Muscle layer of colon (tissue), 2 donors: Measurements from ENCODE around the gene RPS27A.
"Not testable (repeated sequence)": the region's sequence is repeated elsewhere in the genome, so short reads cannot be mapped to it uniquely, and the experiment has no call there.

Source experiments
- H3K27ac ChIP-seq: one replicate; pipeline ENCODE4 v1.7.0; 2013; ENCODE audit warnings: low read depth, mild to moderate bottlenecking, low read length, moderate library complexity
- H3K27me3 ChIP-seq, 2 donors: one replicate each; pipeline ENCODE4 v1.7.0; 2013; ENCODE audit warnings: low read length in 2 of 2, mild to moderate bottlenecking in 2 of 2; ENCODE audit not compliant: insufficient read depth in 2 of 2, control insufficient read depth in 1 of 2
- H3K36me3 ChIP-seq: one replicate; pipeline ENCODE4 v1.7.0; 2013; ENCODE audit warnings: mild to moderate bottlenecking, low read length; ENCODE audit not compliant: insufficient read depth
- H3K4me1 ChIP-seq: one replicate; pipeline ENCODE4 v1.7.0; 2013; ENCODE audit warnings: mild to moderate bottlenecking, low read length; ENCODE audit not compliant: insufficient read depth
- H3K4me3 ChIP-seq, 2 donors: one replicate each; pipeline ENCODE4 v1.7.0; 2013; ENCODE audit warnings: low read length in 2 of 2, low read depth in 1 of 2, mild to moderate bottlenecking in 1 of 2, moderate library complexity in 1 of 2
- H3K9ac ChIP-seq: one replicate; pipeline ENCODE4 v1.7.0; 2013; ENCODE audit warnings: low read length
- H3K9me3 ChIP-seq: one replicate; pipeline ENCODE4 v1.7.0; 2013; ENCODE audit warnings: mild to moderate bottlenecking, low read length
- donor health status: abdominal sarcoma.
- donor health status: Adenocarcinoma of cecum.

The RPS27A gene

DNA sequence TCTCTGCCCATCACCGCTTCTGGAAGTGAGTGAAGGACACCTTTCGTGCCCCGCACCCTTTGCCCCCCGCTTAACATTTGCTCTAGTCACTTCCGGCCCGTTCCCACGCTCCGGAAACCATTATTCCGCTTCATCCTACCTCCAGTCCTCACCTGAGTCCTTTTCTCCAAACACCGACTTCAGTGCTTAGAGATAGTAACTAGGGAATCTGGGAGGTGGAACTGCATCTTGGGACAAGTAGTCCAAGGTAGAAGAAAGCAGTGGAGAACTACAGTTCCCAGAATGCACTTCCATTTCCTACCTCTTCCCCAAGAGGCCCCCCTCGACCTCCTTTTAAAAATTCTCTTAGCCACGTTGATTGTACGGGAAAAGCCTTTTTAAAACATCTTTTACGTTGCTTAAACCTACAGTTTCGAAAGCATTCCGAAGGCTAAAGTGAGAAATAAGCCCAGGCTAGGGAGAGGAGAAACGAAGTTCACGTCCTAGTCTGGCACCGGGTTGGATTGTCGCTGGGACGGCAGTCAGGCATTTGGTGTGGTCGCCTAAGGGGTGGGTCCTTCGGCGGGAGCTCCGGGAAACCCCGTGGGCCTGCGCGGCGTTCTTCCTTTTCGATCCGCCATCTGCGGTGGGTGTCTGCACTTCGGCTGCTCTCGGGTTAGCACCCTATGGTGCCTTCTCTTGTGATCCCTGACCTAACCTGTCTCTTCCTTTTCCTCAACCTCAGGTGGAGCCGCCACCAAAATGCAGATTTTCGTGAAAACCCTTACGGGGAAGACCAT is at the start of gene RPS27A, which contains the start of gene CLHC1:
Gene RPS27A (plus strand): TSS at position 605 of the 779 bp plus-strand sequence. CDS start 137 bp downstream, at position 742.
Gene CLHC1 (minus strand): TSS at position 210 of the 779 bp plus-strand sequence. CDS start 9,882 bp downstream, outside the sequence.
- peaks cover 9% of the 10 kb centered on the region for H3K4me1 ChIP-seq
- H3K9ac ChIP-seq, result peak within 1 kb of the TSS; percentile 98
- H3K36me3 ChIP-seq, result peaks cover 35% of the 10 kb centered on the region
- peak within 1 kb of the TSS; percentile 98 for H3K27ac ChIP-seq
- no peaks in the 10 kb centered on the region for H3K27me3 ChIP-seq
- H3K4me3 ChIP-seq, result peak within 1 kb of the TSS; percentile 97 to 99
- no peaks in the 10 kb centered on the region for H3K9me3 ChIP-seq

DNA sequence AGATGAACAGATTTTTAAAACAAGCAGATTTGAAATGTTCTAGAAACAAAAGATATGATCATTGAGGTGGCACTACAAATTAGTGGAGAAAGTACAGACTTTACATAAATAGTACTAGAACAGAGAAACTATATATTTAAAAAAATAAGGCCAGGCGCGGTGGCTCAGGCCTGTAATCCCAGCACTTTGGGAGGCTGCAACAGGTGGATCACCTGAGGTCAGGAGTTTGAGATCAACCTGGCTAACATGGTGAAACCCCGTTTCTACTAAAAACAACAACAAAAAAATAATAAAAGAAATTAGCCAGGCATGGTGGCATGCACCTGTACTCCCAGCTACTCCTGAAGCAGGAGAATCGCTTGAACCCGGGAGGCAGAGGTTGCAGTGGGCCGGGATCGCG is 45.7 kb upstream of the RPS27A start:
- not testable (repeated sequence) for H3K27me3 ChIP-seq, H3K36me3 ChIP-seq, H3K4me3 ChIP-seq, H3K9me3 ChIP-seq, H3K9ac ChIP-seq, H3K4me1 ChIP-seq, H3K27ac ChIP-seq

DNA sequence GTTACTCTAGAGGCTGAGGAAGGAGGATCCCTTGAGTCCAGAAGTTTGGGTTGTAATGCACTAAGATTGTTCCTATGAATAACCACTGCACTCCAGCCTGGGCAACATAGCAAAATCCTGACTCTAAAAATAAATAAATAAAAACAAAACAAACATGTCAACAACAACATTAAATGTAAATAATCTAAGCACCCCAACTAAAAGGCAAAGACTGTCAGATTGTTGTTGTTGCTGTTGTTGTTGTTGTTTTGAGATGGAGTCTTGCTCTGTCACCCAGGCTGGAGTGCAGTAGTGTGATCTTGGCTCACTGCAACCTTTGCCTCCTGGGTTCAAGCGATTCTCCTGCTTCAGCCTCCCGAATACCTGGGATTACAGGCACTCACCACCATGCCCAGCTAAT is 40.6 kb upstream of the RPS27A start:
- not testable (repeated sequence) for H3K9ac ChIP-seq, H3K27me3 ChIP-seq, H3K36me3 ChIP-seq, H3K9me3 ChIP-seq, H3K4me3 ChIP-seq, H3K4me1 ChIP-seq, H3K27ac ChIP-seq

DNA sequence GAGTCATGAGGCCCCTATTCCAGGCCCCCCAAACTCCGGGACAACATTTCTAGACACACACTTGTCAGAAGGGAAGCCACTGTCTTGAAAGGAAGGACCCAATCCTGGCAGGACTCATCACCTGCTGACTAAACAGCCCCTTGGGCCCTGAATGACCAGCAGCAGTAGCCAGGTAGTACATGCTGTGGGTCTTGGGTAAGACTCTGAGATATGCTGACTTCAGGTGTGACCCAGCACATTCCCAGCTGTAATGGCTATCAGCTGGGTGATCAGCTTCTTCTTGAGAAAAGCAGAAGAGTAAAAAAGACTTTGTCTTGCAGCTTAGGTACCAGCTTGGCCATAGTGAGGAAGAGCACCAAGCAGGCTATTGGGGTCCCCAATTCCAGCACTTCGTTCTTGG is 36.0 kb upstream of the RPS27A start:
- no peak overlapping the region for H3K27ac ChIP-seq
- peaks cover 5% of the 10 kb centered on the region for H3K36me3 ChIP-seq
- H3K27me3 ChIP-seq, result no peaks in the 10 kb centered on the region
- no peak overlapping the region for H3K4me3 ChIP-seq
- H3K9me3 ChIP-seq, result no peaks in the 10 kb centered on the region
- H3K9ac ChIP-seq, result no peak overlapping the region
- H3K4me1 ChIP-seq, result no peaks in the 10 kb centered on the region

DNA sequence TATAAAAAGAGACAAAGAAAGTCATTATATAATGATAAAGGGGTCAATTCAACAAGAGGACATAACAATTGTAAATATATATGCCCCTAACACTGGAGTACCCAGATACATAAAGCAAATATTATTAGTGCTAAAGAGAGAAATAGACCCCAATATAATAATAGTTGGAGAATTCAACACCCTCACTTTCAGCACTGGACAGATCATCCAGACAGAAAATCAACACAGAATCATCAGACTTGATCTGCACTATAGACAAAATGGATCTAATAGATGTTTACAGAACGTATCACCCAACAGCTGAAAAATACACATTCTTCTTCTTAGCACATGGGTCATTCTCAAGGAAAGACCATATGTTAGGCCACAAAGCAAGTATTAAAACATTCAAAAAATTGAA is 32.1 kb upstream of the RPS27A start:
- H3K4me3 ChIP-seq, result no peak overlapping the region
- H3K27me3 ChIP-seq, result no peaks in the 10 kb centered on the region
- H3K4me1 ChIP-seq, result no peaks in the 10 kb centered on the region
- no peak overlapping the region for H3K27ac ChIP-seq
- peaks cover 5% of the 10 kb centered on the region for H3K36me3 ChIP-seq
- H3K9ac ChIP-seq, result no peak overlapping the region
- H3K9me3 ChIP-seq, result no peaks in the 10 kb centered on the region

DNA sequence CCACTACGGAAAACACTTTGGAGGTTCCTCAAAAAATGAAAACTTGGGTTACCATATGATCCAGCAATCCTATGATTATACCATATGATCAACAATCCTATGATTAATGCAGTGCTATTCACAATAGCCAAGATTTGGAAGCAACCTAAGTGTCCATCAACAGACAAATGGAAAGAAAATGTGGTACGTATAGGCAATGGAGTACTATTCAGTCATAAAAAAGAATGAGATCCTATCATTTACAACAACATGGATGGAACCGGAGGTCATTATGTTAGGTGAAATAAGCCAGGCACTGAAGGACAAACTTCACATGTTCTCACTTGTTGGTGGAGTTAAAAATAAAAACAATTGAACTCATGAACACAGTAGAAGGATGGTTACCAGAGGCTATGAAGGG is 28.0 kb upstream of the RPS27A start:
- Histone ChIP-seq H3K4me1 (no peaks in the 10 kb centered on the region), H3K27ac (no peak overlapping the region), H3K4me3 (no peak overlapping the region), H3K36me3 (no peaks in the 10 kb centered on the region), H3K27me3 (no peaks in the 10 kb centered on the region), H3K9ac (no peak overlapping the region), H3K9me3 (no peaks in the 10 kb centered on the region)

DNA sequence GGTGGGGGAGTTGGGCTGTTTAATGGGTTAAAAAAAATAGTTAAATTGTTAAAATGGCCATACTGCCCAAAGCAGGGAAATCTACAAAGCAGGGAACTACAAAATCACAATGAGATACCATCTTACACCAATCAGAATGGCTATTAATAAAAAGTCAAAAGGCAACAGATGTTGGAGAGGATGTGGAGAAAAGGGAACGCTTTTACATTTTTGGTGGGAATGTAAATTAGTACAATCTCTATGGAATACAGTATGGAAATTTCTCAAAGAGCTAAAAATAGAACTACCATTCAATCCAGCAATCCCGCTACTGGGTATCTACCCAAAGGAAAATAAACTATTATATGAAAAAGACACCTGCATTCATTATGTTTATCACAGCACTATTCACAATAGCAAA is 27.5 kb upstream of the RPS27A start:
- H3K4me3 ChIP-seq, result no peak overlapping the region

DNA sequence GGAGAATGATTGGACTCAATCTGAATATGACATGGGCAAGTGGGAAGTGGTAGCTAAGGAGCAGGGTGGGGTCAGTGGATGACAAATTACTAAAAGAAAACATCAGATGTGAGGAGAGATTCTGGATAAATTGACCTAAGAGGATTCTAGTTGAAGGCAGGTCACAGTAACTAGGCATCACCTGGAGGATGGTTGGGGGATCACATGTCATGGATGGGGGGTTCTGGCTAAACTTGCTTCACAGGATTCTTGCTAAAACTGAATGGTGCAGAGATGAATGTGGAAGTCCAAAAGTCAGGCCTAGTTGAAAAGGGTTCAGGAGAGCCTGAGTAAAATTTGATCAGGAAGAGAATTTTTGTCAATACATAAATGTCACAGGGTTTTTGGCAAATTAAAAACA is 18.7 kb upstream of the RPS27A start:
- H3K27me3 ChIP-seq, result no peaks in the 10 kb centered on the region
- H3K9ac ChIP-seq, result no peak overlapping the region
- no peak overlapping the region for H3K27ac ChIP-seq
- H3K9me3 ChIP-seq, result no peaks in the 10 kb centered on the region
- no peak overlapping the region for H3K4me3 ChIP-seq
- H3K4me1 ChIP-seq, result no peaks in the 10 kb centered on the region
- H3K36me3 ChIP-seq, result no peaks in the 10 kb centered on the region

More for the DNA sequence above, 27.5 kb upstream of the RPS27A start:
- H3K27me3 ChIP-seq, result no peaks in the 10 kb centered on the region
- no peaks in the 10 kb centered on the region for H3K9me3 ChIP-seq
- no peak overlapping the region for H3K9ac ChIP-seq
- no peak overlapping the region for H3K27ac ChIP-seq
- no peaks in the 10 kb centered on the region for H3K4me1 ChIP-seq
- H3K36me3 ChIP-seq, result no peaks in the 10 kb centered on the region

DNA sequence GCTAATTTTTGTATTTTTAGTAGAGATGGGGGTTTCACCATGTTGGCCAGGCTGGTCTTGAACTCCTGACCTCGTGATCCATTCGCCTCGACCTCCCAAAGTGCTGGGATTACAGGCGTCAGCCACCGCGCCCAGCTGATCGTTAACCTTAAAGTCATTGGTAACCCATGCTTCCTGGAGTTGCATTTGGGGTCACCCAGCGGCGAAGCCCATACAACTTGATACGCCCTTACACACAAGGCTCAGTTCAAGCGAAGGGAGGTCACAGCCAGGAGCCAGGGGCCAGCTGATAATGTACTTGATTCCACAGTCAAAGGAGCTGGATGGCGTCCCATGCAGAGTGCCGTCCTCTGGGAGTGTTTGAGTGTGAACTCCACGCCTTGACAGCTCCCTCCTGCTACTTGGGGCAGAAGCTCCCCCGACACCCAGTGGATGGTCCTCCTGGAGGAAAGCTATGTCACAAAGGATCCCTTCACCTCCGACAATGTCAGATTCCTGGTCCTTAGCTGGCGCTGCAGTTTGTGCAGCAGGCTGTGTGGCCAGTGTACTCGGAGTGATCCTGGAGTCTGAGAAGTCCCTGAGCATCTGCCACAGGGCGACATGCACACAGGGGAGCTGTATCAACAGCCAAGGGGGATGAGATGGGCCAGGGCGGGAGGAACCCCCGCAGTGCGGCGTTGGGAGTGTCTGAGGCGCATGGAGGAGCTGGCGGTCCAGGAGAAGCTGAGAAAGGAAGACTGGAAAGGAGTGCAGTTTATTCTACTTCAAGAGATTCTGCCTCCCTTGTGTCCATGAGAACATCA is 8.3 kb upstream of the RPS27A start:
- Histone ChIP-seq H3K27ac (no peak overlapping the region), H3K9me3 (no peaks in the 10 kb centered on the region), H3K27me3 (no peaks in the 10 kb centered on the region), H3K4me1 (peaks cover 6% of the 10 kb centered on the region), H3K4me3 (peak overlapping the region in 1 of 2 donors; percentile 49), H3K36me3 (no peaks in the 10 kb centered on the region), H3K9ac (no peak overlapping the region)

DNA sequence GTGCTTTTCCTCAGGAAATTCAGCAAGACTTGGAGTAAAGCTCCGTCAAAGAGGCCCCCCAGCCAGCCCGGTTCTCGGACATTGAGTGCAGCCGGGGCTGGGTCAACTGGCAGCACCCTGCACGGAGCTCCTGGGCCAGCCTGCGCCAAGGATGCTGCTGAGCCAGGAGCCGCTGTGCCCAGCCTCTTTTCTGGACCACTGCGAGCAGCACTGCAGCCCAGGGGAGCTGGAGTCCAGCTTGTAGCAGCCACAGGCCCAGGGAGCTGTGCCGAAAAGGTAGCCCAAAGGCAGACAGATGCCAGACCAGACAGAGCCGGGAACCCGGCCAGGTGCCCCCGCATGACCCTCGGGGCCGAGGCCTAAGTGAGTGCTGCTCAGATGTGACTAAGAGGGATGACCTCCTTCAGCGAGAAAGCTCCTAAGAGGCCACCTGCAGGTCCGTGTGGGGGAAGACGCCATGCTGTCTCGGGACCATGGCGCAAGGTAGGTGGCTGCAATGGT is 7.7 kb upstream of the RPS27A start:
- no peak overlapping the region for H3K9ac ChIP-seq
- H3K27ac ChIP-seq, result no peak overlapping the region
- no peak overlapping the region for H3K4me3 ChIP-seq
- no peaks in the 10 kb centered on the region for H3K27me3 ChIP-seq
- no peaks in the 10 kb centered on the region for H3K36me3 ChIP-seq
- H3K4me1 ChIP-seq, result peaks cover 6% of the 10 kb centered on the region
- no peaks in the 10 kb centered on the region for H3K9me3 ChIP-seq

DNA sequence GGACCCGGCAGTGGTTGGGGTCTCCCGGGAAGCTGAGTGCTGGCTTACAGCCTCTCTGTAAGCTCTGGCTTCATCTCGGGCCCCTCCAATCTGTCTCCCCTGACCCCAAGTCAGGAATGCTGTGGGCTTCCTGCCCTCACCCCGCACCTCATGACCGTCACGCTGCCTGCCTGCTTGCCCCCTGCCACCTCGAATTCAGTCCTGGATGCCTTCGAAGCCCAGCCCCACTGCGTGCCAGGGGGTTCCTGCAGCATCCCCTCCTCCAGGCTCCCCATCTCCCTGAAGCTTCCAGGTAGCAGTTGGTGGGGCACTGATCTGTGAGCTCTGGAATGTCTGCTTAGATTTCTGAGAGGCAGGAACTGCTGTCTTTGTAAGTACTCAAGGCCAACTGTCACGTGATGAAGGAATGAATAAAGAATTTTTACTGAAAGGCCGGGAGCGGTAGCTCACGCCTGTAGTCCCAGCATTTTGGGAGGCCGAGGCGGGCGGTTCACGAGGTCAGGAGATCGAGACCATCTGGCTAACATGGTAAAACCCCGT is 6.9 kb upstream of the RPS27A start:
- Histone ChIP-seq H3K27ac (no peak overlapping the region), H3K4me1 (peaks cover 6% of the 10 kb centered on the region), H3K9ac (no peak overlapping the region), H3K9me3 (no peaks in the 10 kb centered on the region), H3K4me3 (no peak overlapping the region), H3K27me3 (no peaks in the 10 kb centered on the region), H3K36me3 (no peaks in the 10 kb centered on the region)
